ENCODE measurements around the gene UVSSA. TPM values are rescaled to one million over a fixed set of nuclear protein-coding genes. Genes with fewer than 3 reads are reported as not detected.

Gene UVSSA
- total RNA-seq = 9.5 TPM

- DNase-seq = peak; percentile 99
These were observed at the start of gene UVSSA for GRCh38 chr4:1346781-1347409. UVSSA (plus strand) TSS chr4:1347208; CDS start chr4:1348092, 884 bp downstream.

GRCh38 chr4:1297456-1298325 lies 49.3 kb upstream of the UVSSA start:
- DNase-seq = no peak

GRCh38 chr4:1298461-1298860 lies 48.5 kb upstream of the UVSSA start:
- DNase-seq = no peak

- DNase-seq = no peak
These were observed 47.6 kb upstream of the UVSSA start for GRCh38 chr4:1299301-1299860.

GRCh38 chr4:1300466-1301455 lies 46.2 kb upstream of the UVSSA start:
- peak; percentile 32 for DNase-seq

GRCh38 chr4:1302159-1302558 lies 44.8 kb upstream of the UVSSA start:
- DNase-seq = no peak

GRCh38 chr4:1305261-1305711 lies 41.7 kb upstream of the UVSSA start:
- DNase-seq = no peak

- DNase-seq = no peak
These were observed 41.1 kb upstream of the UVSSA start for GRCh38 chr4:1305781-1306455.

- DNase-seq = no peak
These were observed 38.9 kb upstream of the UVSSA start for GRCh38 chr4:1307951-1308735.

- peak; percentile 84 for DNase-seq
These were observed 37.6 kb upstream of the UVSSA start for GRCh38 chr4:1309261-1310010.

GRCh38 chr4:1310031-1310795 lies 36.8 kb upstream of the UVSSA start:
- DNase-seq = no peak

- DNase-seq = no peak
These were observed 36.0 kb upstream of the UVSSA start for GRCh38 chr4:1310796-1311631.

- DNase-seq = no peak
These were observed 34.0 kb upstream of the UVSSA start for GRCh38 chr4:1312821-1313640.

GRCh38 chr4:1315306-1315705 lies 31.7 kb upstream of the UVSSA start:
- DNase-seq = no peak

- DNase-seq = no peak
These were observed 31.0 kb upstream of the UVSSA start for GRCh38 chr4:1315836-1316536.

GRCh38 chr4:1316537-1317168 lies 30.4 kb upstream of the UVSSA start:
- no peak for DNase-seq

Data from occipital lobe (tissue), 2 donors.